ENCODE data around the gene MRPL38.

DNA sequence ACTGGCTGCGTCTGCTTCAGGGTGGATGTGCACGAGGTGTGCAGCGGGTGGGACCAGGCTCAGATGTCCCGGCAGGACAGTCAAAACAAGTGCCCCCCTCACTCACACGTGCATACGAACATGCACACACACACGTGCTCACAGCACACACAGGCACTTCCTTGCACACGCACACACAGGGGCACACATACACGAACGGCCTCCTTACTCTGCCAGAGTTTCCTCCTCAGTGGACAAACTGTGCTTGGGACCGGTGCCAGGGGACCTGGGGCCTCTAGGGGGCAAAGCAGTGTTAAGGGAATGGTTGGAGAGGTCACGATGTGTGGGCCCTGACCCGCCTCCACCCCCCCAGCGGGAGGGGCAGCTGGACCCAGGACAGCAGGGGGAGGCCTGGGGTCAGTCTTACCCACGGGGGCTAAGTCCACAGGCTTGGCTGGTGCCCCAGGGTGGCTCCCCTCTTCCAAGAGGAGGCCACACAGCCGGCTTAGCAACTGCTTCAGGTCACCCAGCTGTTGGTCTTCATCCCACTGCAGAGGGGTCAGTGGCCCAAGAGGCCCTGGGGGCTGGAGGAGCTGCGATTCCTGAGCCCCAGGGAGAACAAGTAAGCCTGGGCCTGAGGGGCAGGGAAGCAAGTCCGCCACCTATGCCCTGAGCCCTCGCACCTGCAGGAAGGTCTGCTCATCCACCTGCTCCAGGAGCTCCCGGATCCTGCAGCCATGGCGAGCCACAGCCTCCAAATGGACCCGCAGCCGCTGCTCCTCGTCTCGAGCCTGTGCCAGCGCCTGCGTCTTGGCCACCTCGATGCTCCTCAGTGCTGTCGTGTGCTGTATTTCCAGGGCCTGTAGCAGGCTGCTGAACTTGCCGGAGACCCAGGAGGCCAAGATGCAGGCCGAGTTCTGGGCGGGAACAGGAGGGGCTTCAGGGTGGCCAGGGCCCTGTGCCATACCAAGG, 12.8 kb downstream of the MRPL38 start:
- TF ChIP-seq, protein P1, sequence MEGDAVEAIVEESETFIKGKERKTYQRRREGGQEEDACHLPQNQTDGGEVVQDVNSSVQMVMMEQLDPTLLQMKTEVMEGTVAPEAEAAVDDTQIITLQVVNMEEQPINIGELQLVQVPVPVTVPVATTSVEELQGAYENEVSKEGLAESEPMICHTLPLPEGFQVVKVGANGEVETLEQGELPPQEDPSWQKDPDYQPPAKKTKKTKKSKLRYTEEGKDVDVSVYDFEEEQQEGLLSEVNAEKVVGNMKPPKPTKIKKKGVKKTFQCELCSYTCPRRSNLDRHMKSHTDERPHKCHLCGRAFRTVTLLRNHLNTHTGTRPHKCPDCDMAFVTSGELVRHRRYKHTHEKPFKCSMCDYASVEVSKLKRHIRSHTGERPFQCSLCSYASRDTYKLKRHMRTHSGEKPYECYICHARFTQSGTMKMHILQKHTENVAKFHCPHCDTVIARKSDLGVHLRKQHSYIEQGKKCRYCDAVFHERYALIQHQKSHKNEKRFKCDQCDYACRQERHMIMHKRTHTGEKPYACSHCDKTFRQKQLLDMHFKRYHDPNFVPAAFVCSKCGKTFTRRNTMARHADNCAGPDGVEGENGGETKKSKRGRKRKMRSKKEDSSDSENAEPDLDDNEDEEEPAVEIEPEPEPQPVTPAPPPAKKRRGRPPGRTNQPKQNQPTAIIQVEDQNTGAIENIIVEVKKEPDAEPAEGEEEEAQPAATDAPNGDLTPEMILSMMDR (IDR thresholded peaks at IDR 0.05; ENCODE audit: low read depth, low read length, missing input control), result no peak
- TF ChIP-seq, protein P2, sequence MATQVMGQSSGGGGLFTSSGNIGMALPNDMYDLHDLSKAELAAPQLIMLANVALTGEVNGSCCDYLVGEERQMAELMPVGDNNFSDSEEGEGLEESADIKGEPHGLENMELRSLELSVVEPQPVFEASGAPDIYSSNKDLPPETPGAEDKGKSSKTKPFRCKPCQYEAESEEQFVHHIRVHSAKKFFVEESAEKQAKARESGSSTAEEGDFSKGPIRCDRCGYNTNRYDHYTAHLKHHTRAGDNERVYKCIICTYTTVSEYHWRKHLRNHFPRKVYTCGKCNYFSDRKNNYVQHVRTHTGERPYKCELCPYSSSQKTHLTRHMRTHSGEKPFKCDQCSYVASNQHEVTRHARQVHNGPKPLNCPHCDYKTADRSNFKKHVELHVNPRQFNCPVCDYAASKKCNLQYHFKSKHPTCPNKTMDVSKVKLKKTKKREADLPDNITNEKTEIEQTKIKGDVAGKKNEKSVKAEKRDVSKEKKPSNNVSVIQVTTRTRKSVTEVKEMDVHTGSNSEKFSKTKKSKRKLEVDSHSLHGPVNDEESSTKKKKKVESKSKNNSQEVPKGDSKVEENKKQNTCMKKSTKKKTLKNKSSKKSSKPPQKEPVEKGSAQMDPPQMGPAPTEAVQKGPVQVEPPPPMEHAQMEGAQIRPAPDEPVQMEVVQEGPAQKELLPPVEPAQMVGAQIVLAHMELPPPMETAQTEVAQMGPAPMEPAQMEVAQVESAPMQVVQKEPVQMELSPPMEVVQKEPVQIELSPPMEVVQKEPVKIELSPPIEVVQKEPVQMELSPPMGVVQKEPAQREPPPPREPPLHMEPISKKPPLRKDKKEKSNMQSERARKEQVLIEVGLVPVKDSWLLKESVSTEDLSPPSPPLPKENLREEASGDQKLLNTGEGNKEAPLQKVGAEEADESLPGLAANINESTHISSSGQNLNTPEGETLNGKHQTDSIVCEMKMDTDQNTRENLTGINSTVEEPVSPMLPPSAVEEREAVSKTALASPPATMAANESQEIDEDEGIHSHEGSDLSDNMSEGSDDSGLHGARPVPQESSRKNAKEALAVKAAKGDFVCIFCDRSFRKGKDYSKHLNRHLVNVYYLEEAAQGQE (IDR thresholded peaks at IDR 0.05), result no peak
